ENCODE data around the gene CCDC91. TPM values are rescaled to one million over a fixed set of nuclear protein-coding genes. Genes with fewer than 3 reads are reported as not detected.

Gene CCDC91
- total and polyA plus RNA-seq, 4 experiments from 2014 or later = 56.9 to 88.4 (median 70.8) TPM

DNA sequence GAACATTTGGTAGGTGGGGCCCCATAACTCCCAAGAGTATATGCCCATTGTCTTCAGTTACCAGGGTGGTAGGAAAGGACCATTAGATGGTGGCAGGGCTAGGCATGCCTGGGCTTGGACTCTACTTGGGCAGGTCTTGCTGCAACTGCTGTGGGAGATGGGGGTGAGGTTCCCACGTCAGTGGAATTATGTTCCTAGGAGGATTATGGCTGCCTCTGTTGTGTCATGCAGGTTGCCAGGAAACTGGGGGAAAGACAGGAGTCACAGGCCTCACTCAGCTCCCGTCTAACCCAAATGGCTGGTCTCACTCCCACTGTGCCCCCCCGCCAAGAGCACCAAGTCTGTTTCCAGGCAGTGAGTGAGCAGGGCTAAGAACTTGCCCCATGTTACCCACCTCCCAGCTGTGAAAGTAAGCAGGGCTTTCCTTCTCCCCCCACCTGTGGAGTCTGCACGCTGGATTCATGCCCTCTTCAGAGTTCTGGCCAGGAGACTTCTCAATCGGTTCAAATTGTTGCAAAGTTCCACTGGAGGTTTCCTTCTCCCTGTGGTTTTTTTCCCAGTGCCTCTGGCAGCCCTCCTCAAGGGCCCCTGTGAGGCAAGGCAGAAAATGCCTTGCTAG is 337.5 kb downstream of the CCDC91 start:
- Mint-ChIP-seq H3K4me3 (no peak overlapping the region), H3K36me3 (peaks cover 42 to 57% of the 10 kb centered on the region in 2 donors), H3K9me3 (peaks cover 7 to 43% (median 36%) of the 10 kb centered on the region in 8 donors), H3K4me1 (peaks cover 5 to 12% (median 7%) of the 10 kb centered on the region in 4 donors), H3K27me3 (no peaks in the 10 kb centered on the region), H3K27ac (no peak overlapping the region)
- H3K36me3 ChIP-seq (ENCODE audit: insufficient read depth, low read length) = no peaks in the 10 kb centered on the region
- POLR2A ChIA-PET (ENCODE audit: partially characterized antibody) = no interaction called here
- CTCF ChIA-PET (ENCODE audit: partially characterized antibody) = no interaction called here
- no peaks in the 10 kb centered on the region for H3K27me3 ChIP-seq (ENCODE audit: insufficient read depth, low read length)
- no peak overlapping the region for H3K4me3 ChIP-seq (ENCODE audit: low read length in 2 of 2)
- no peak overlapping the region for H3K27ac ChIP-seq (ENCODE audit: low read depth, low read length)
- intact Hi-C loops (cut with micrococcal nuclease) = no loop called here
- H3K4me1 ChIP-seq (ENCODE audit: insufficient read depth, low read length) = no peaks in the 10 kb centered on the region
- no peak for DNase-seq
- H3K9me3 ChIP-seq (ENCODE audit: control insufficient read depth in 1 of 2, low read length in 2 of 2) = no peaks in the 10 kb centered on the region

DNA sequence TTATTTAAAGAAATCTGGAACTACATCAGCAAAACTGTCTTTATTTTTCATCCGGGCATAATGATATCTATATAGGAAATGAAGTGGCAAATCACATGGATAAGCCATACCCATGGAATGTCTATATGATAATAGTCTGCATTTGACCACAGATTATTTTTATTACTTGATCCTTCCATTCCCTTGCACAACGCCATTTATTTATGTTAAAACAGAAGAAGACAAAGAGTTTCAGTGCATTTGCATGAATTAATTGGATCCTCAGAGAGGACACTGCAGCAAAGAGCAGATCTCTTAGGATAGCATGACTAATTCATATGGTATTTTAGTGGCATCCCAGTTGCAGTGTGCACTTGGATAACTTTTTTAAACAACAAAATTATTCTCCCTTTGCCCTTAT is 345.0 kb downstream of the CCDC91 start:
- Histone ChIP-seq H3K27ac (ENCODE audit: low read depth, low read length) (no peak overlapping the region), H3K4me3 (ENCODE audit: low read length in 2 of 2) (no peak overlapping the region), H3K36me3 (ENCODE audit: insufficient read depth, low read length) (no peaks in the 10 kb centered on the region), H3K4me1 (ENCODE audit: insufficient read depth, low read length) (no peaks in the 10 kb centered on the region), H3K9me3 (ENCODE audit: control insufficient read depth in 1 of 2, low read length in 2 of 2) (no peaks in the 10 kb centered on the region), H3K27me3 (ENCODE audit: insufficient read depth, low read length) (no peaks in the 10 kb centered on the region)
- intact Hi-C loops (cut with micrococcal nuclease) = no loop called here
- no peak overlapping the region for H3K27ac Mint-ChIP-seq
- H3K36me3 Mint-ChIP-seq = peaks cover 13 to 19% of the 10 kb centered on the region in 2 donors
- peaks cover 0 to 5% (median 0%) of the 10 kb centered on the region in 8 donors for H3K9me3 Mint-ChIP-seq
- no peak for DNase-seq
- H3K4me3 Mint-ChIP-seq = no peak overlapping the region
- CTCF ChIA-PET (ENCODE audit: partially characterized antibody) = no interaction called here
- H3K27me3 Mint-ChIP-seq = no peaks in the 10 kb centered on the region
- POLR2A ChIA-PET (ENCODE audit: partially characterized antibody) = no interaction called here
- H3K4me1 Mint-ChIP-seq = peaks cover 0 to 5% (median 1%) of the 10 kb centered on the region in 4 donors

DNA sequence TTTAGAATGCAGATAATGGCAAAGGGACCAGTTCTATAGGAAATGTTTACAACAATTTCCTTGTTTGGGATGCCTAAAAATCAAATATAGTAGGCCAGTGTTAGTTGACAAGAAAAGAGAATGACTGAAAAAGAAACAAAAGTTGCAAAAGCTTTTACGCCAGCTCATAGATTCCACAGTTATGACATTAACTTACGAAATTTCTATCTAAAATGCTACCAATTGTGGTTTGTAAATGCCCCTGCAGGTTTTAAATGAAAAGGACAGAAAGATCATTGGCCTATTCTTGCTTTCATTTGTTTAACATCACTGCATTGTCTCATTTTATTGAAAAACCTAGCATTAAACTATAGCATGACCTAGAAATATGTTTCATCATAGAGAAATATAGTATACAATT is 345.8 kb downstream of the CCDC91 start:
- Histone ChIP-seq H3K36me3 (ENCODE audit: insufficient read depth, low read length) (no peaks in the 10 kb centered on the region), H3K9me3 (ENCODE audit: control insufficient read depth in 1 of 2, low read length in 2 of 2) (no peaks in the 10 kb centered on the region)
- CTCF ChIA-PET (ENCODE audit: partially characterized antibody) = no interaction called here

DNA sequence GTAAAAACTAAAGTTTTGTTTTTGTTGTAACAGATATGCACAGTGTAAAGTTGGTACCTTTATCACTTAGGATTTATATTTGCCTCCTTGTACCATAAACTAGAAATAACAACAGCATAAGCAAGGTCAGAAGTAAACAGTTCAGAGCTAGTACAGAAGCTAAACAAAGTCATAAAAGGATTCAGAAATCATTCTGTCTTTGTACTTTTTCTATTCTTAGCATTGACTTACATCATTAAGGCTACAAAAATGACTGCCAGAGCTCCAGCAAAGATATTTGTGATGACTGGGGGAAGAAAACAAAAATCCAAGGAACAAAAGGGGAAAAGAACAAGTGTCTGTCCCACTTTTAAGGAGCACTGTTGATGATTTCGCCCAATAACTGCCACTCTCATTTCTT is 347.2 kb downstream of the CCDC91 start:
- no peaks in the 10 kb centered on the region for H3K36me3 ChIP-seq (ENCODE audit: insufficient read depth, low read length)

More for the DNA sequence above, 345.8 kb downstream of the CCDC91 start:
- Histone ChIP-seq H3K4me3 (ENCODE audit: low read length in 2 of 2) (no peak overlapping the region), H3K27ac (ENCODE audit: low read depth, low read length) (no peak overlapping the region), H3K27me3 (ENCODE audit: insufficient read depth, low read length) (no peaks in the 10 kb centered on the region), H3K4me1 (ENCODE audit: insufficient read depth, low read length) (no peaks in the 10 kb centered on the region)
- DNase-seq = no peak
- POLR2A ChIA-PET (ENCODE audit: partially characterized antibody) = no interaction called here
- Mint-ChIP-seq H3K36me3 (peaks cover 13 to 22% of the 10 kb centered on the region in 2 donors), H3K4me3 (no peak overlapping the region), H3K9me3 (peaks cover 0 to 5% (median 0%) of the 10 kb centered on the region in 8 donors), H3K4me1 (peaks cover 0 to 5% (median 2%) of the 10 kb centered on the region in 4 donors), H3K27ac (no peak overlapping the region), H3K27me3 (no peaks in the 10 kb centered on the region)
- intact Hi-C loops (cut with micrococcal nuclease) = no loop called here

DNA sequence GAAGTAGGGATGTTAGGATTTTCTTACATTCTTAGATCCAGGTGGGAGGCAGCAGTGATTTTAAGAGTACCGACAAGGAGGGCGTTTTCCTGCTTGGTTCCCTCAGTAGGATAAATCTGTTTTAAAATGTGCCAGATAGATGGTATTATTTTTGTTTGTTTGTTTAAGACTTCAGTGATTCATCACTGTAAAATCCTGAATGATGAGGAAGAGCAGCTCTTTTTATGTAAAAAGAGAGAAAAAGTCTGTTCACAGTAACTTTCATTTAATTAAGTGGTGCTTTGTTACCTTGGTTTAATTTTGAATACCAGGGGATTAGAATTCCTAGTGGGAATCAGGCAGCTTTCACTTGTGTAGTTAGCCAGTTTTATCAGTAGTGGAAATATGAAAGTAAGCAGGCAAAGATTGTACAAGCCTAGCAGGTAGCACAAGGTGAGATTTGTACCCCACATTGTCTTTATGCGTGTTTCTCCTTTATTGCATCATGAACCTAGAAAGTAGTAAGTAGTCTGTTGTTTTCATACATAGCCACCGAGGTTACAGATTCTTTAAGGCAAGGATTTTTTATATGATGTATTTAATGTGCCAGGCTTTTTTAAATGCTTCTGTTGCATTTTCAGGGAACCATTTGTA is 349.6 kb downstream of the CCDC91 start:
- Mint-ChIP-seq H3K4me1 (peaks cover 6 to 18% (median 12%) of the 10 kb centered on the region in 4 donors), H3K27ac (peak overlapping the region in 1 of 7 donors; percentile 73), H3K4me3 (no peak overlapping the region), H3K36me3 (peaks cover 15 to 31% of the 10 kb centered on the region in 2 donors), H3K9me3 (peaks cover 0 to 5% (median under 1%) of the 10 kb centered on the region in 8 donors), H3K27me3 (no peaks in the 10 kb centered on the region)
- intact Hi-C loops (cut with micrococcal nuclease) = no loop called here
- ChIA-PET POLR2A (ENCODE audit: partially characterized antibody) (no interaction called here), CTCF (ENCODE audit: partially characterized antibody) (no interaction called here)
- Histone ChIP-seq H3K27ac (ENCODE audit: low read depth, low read length) (no peak overlapping the region), H3K4me1 (ENCODE audit: insufficient read depth, low read length) (no peaks in the 10 kb centered on the region), H3K27me3 (ENCODE audit: insufficient read depth, low read length) (no peaks in the 10 kb centered on the region), H3K36me3 (ENCODE audit: insufficient read depth, low read length) (no peaks in the 10 kb centered on the region), H3K9me3 (ENCODE audit: control insufficient read depth in 1 of 2, low read length in 2 of 2) (no peaks in the 10 kb centered on the region), H3K4me3 (ENCODE audit: low read length in 2 of 2) (no peak overlapping the region)
- no peak for DNase-seq

More for the DNA sequence above, 347.2 kb downstream of the CCDC91 start:
- no peak for DNase-seq
- no peaks in the 10 kb centered on the region for H3K27me3 Mint-ChIP-seq
- Histone ChIP-seq H3K4me1 (ENCODE audit: insufficient read depth, low read length) (no peaks in the 10 kb centered on the region), H3K27ac (ENCODE audit: low read depth, low read length) (no peak overlapping the region), H3K9me3 (ENCODE audit: control insufficient read depth in 1 of 2, low read length in 2 of 2) (no peaks in the 10 kb centered on the region), H3K4me3 (ENCODE audit: low read length in 2 of 2) (no peak overlapping the region), H3K27me3 (ENCODE audit: insufficient read depth, low read length) (no peaks in the 10 kb centered on the region)
- H3K27ac Mint-ChIP-seq = no peak overlapping the region
- intact Hi-C loops (cut with micrococcal nuclease) = no loop called here
- peaks cover 0 to 7% (median 3%) of the 10 kb centered on the region in 4 donors for H3K4me1 Mint-ChIP-seq
- CTCF ChIA-PET (ENCODE audit: partially characterized antibody) = no interaction called here
- H3K4me3 Mint-ChIP-seq = no peak overlapping the region
- POLR2A ChIA-PET (ENCODE audit: partially characterized antibody) = no interaction called here
- H3K9me3 Mint-ChIP-seq = peaks cover 0 to 5% (median 0%) of the 10 kb centered on the region in 8 donors
- peaks cover 10 to 28% of the 10 kb centered on the region in 2 donors for H3K36me3 Mint-ChIP-seq

DNA sequence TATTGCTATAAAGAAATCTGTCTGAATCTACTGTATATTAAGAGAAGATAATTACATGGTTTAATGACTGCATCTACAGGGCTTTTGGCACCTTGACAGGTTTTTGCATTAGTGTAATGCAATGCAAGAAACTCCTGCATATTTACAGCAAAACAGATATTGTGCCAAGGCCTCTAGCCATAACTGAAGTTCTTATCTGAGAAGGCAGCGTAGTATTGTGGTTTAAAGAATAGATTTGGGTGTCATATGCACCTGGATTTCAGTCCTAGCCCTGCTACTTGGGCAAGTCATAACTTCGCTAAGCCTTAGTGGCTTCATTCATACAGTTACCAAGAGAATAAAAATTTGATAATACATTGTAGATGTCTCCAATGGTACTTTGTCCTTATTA is 350.1 kb downstream of the CCDC91 start:
- H3K27ac ChIP-seq (ENCODE audit: low read depth, low read length) = no peak overlapping the region
- CTCF ChIA-PET (ENCODE audit: partially characterized antibody) = no interaction called here
- Mint-ChIP-seq H3K4me1 (peaks cover 6 to 18% (median 12%) of the 10 kb centered on the region in 4 donors), H3K4me3 (no peak overlapping the region), H3K27me3 (no peaks in the 10 kb centered on the region), H3K36me3 (peaks cover 15 to 28% of the 10 kb centered on the region in 2 donors), H3K9me3 (peaks cover 0 to 5% (median under 1%) of the 10 kb centered on the region in 8 donors), H3K27ac (no peak overlapping the region)
- no peaks in the 10 kb centered on the region for H3K4me1 ChIP-seq (ENCODE audit: insufficient read depth, low read length)
- no peaks in the 10 kb centered on the region for H3K9me3 ChIP-seq (ENCODE audit: control insufficient read depth in 1 of 2, low read length in 2 of 2)
- peak in 1 of 5 donors; percentile 16 for DNase-seq
- H3K4me3 ChIP-seq (ENCODE audit: low read length in 2 of 2) = no peak overlapping the region
- H3K36me3 ChIP-seq (ENCODE audit: insufficient read depth, low read length) = no peaks in the 10 kb centered on the region
- intact Hi-C loops (cut with micrococcal nuclease) = no loop called here
- no peaks in the 10 kb centered on the region for H3K27me3 ChIP-seq (ENCODE audit: insufficient read depth, low read length)
- POLR2A ChIA-PET (ENCODE audit: partially characterized antibody) = no interaction called here

DNA sequence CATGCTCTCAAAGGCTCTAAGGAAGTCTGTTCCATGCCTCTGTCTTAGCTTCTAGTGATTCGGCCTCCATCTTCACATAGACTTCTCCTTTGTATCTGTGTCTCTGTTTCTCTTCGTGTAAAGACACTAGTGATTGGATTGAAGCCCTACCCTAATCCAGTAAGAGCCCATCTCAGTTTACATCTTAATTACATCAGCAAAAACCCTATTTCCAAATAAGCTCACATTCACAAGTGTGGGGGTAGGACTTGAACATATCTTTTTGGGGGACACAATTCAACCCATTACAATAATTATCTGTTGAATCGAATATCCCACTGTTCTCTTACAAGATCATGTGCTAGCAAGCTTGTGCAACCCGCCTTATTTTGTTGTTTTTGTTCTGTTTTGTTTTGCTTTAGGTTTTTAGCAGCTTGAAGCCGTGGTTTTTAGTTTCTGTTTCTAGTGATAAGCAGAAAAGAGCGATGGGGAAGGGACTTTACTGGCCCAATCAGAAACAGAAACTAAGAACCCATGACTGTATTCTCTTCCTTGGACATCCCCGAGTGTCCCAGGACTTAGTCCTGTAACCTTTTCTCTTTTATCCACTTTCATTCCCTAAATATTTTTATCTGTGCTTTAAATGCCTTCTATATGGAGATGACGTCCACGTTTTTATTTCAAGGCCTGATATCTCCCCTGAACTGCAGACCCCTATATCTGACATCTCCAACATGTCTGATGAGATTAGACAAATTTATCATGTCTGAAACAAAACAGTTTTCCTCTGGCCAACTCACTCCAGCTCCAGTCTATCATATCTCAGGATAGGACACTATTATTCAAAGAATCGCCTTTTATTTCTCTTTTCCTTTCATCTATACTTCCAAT is 353.0 kb downstream of the CCDC91 start:
- ChIA-PET CTCF (ENCODE audit: partially characterized antibody) (no interaction called here), POLR2A (ENCODE audit: partially characterized antibody) (no interaction called here)
- intact Hi-C loops (cut with micrococcal nuclease) = no loop called here
- peaks cover 6 to 18% (median 12%) of the 10 kb centered on the region in 4 donors for H3K4me1 Mint-ChIP-seq
- H3K9me3 Mint-ChIP-seq = peaks cover 0 to 2% (median 0%) of the 10 kb centered on the region in 8 donors
- H3K27ac ChIP-seq (ENCODE audit: low read depth, low read length) = no peak overlapping the region
- no peaks in the 10 kb centered on the region for H3K36me3 ChIP-seq (ENCODE audit: insufficient read depth, low read length)
- H3K27ac Mint-ChIP-seq = peak overlapping the region in 4 of 7 donors; percentile 1 to 88 (median 77)
- no peaks in the 10 kb centered on the region for H3K9me3 ChIP-seq (ENCODE audit: control insufficient read depth in 1 of 2, low read length in 2 of 2)
- no peak for DNase-seq
- no peaks in the 10 kb centered on the region for H3K4me1 ChIP-seq (ENCODE audit: insufficient read depth, low read length)
- no peaks in the 10 kb centered on the region for H3K27me3 ChIP-seq (ENCODE audit: insufficient read depth, low read length)
- H3K27me3 Mint-ChIP-seq = no peaks in the 10 kb centered on the region
- H3K36me3 Mint-ChIP-seq = peaks cover 8 to 22% of the 10 kb centered on the region in 2 donors
- H3K4me3 ChIP-seq (ENCODE audit: low read length in 2 of 2) = no peak overlapping the region
- peak overlapping the region in 2 of 8 donors; percentile 11 to 37 for H3K4me3 Mint-ChIP-seq
